Spleen (tissue), 11 donors: Measurements from ENCODE around the gene TLR2. TPM values are rescaled to one million over a fixed set of nuclear protein-coding genes. Genes with fewer than 3 reads are reported as not detected.

ENCODE experiments used
- DNase-seq: peaks from one replicate; pipeline ENCODE4 v3.0.0-alpha.2; 2020
- H3K27ac ChIP-seq, 8 donors: fragments of 200-600 bp; sonication (generic) in 7 of 8; 1 replicate in 4 of 8; 2 replicates in 4 of 8; pipeline versions ENCODE4 v1.5.0 to v1.8.0; 2016 to 2021; ENCODE audit warnings: inconsistent platforms in 4 of 8, mild to moderate bottlenecking in 4 of 8, moderate library complexity in 1 of 8
- H3K27me3 ChIP-seq, 7 donors: fragments of 200-600 bp; sonication (generic) in 6 of 7; replicated peaks in 1 of 7; 1 replicate in 4 of 7; 2 replicates in 3 of 7; pipeline versions ENCODE4 v1.5.0 to v1.8.0; 2016 to 2021; ENCODE audit warnings: inconsistent platforms in 3 of 7, mild to moderate bottlenecking in 1 of 7
- H3K36me3 ChIP-seq, 6 donors: fragments of 200-600 bp; sonication (generic) in 5 of 6; 1 replicate in 4 of 6; 2 replicates in 2 of 6; pipeline versions ENCODE4 v1.5.0 to v1.8.0; 2016 to 2021; ENCODE audit warnings: inconsistent platforms in 2 of 6
- H3K4me1 ChIP-seq, 6 donors: fragments of 200-600 bp; sonication (generic) in 5 of 6; 1 replicate in 3 of 6; 2 replicates in 3 of 6; pipeline versions ENCODE4 v1.5.0 to v1.8.0; 2016 to 2021; ENCODE audit warnings: inconsistent platforms in 3 of 6
- H3K4me3 ChIP-seq, 8 donors: fragments of 200-600 bp; sonication (generic) in 7 of 8; 1 replicate in 4 of 8; 2 replicates in 4 of 8; pipeline versions ENCODE4 v1.5.0 to v1.8.0; 2016 to 2021; ENCODE audit warnings: inconsistent platforms in 4 of 8, mild to moderate bottlenecking in 4 of 8, moderate library complexity in 2 of 8
- H3K9me3 ChIP-seq, 8 donors: fragments of 200-600 bp; sonication (generic) in 7 of 8; 1 replicate in 4 of 8; 2 replicates in 4 of 8; pipeline versions ENCODE4 v1.5.0 to v1.8.0; 2016 to 2021; ENCODE audit warnings: inconsistent platforms in 4 of 8
- POLR2A ChIP-seq, 3 donors: fragments of 450-650 bp; IDR thresholded peaks; one replicate each; pipeline ENCODE4 v1.5.1; 2017; ENCODE audit warnings: antibody characterized with exemption in 3 of 3, mild to moderate bottlenecking in 1 of 3
- POLR2AphosphoS5 ChIP-seq, 3 donors: sonication (generic); formaldehyde crosslinking; IDR thresholded peaks; one replicate each; pipeline ENCODE4 v1.5.1; 2017; ENCODE audit warnings: antibody characterized with exemption in 3 of 3
- WGBS, 5 donors: extraction: QIAGEN DNeasy Blood & Tissue Kit in 3 of 5; methylation state at CpG; one replicate each; pipeline versions ENCODE4 v1.1.5 to v1.1.7; 2013 to 2018; 5-methylcytosine and 5-hydroxymethylcytosine counted together
- intact Hi-C: fragments of 100-400 bp; cut with DNase I; formaldehyde crosslinking; loops from one replicate; pipeline ENCODE4 v1.15.0; 2023; ENCODE audit warnings: low total_unique reads
- polyA plus RNA-seq, 3 donors: library from polyadenylated mRNA; stranded (reverse); fragments of 200-250 nt; gene quantifications; one replicate each; pipeline ENCODE4 v1.2.1, GENCODE V29; 2013
- total RNA-seq, 7 donors: library from RNA; depleted of rRNA in 3 of 7; stranded (reverse); fragments of >200 nt in 3 of 7; fragmentation: NEBNext Ultra II Directional in 4 of 7; extraction: Animal tissue kit (Norgen Biotek cat#: 25700) in 4 of 7; gene quantifications; one replicate each; pipeline versions ENCODE4 v1.1.0 to v1.2.1, GENCODE V29; 2016 to 2021
- TF ChIP-seq, protein P1 (sequence below), 11 experiments: fragments of 200-600 bp in 7 of 11; fragments of 450-650 bp in 4 of 11; sonication (generic) in 4 of 11; IDR thresholded peaks in 8 of 11; conservative IDR thresholded peaks in 3 of 11; 1 replicate in 7 of 11; 2 replicates in 4 of 11; pipeline versions ENCODE4 v1.4.0 to v1.8.0; 2016 to 2021; ENCODE audit warnings: antibody characterized with exemption in 11 of 11, inconsistent platforms in 4 of 11, mild to moderate bottlenecking in 1 of 11
- donor health status: healthy with polysubstance abuse.
- donor health status: DM: no; HTN: no; CAD: no; lungs with moderate emphysema.
- donor health status: DM: no; HTN: no; CAD: no.
- donor health status: Bipolar disorder and iron deficiency.
- donor health status: healthy.
- donor health status: DM: no; HTN: no; CAD: no.
- donor health status: DM: yes; HTN: yes; CAD: no.

TLR2 gene
- total and polyA plus RNA-seq, 10 donors, result 4.8 to 167 (median 71.1) TPM

DNA sequence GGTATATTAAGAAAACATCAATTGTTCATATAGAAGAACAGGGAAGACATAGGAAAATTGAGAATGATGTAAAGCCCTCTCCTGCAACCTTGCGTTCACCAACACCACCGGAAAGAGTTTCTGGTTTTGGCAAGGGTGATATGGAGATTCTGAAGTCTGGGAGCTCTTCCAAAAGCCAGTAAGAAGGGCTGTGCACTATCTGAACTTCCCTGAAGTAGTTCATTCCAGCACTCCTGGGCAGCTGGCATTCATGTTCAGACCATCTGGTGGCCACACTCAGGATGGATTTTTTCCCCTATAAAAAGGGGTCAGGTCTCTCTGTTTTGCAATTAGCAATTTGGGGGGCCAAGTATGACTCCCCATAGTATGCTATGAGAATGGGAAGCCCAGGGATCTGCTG, 15.4 kb upstream of the TLR2 start:
- Histone ChIP-seq H3K27ac (no peak overlapping the region), H3K27me3 (no peaks in the 10 kb centered on the region), H3K36me3 (no peaks in the 10 kb centered on the region), H3K4me3 (no peak overlapping the region), H3K9me3 (peaks cover 0 to 15% (median 0%) of the 10 kb centered on the region in 8 donors), H3K4me1 (no peaks in the 10 kb centered on the region)
- intact Hi-C loops, result no loop called here
- no peak for TF ChIP-seq POLR2A (IDR thresholded peaks at IDR 0.05)
- TF ChIP-seq, protein P1, sequence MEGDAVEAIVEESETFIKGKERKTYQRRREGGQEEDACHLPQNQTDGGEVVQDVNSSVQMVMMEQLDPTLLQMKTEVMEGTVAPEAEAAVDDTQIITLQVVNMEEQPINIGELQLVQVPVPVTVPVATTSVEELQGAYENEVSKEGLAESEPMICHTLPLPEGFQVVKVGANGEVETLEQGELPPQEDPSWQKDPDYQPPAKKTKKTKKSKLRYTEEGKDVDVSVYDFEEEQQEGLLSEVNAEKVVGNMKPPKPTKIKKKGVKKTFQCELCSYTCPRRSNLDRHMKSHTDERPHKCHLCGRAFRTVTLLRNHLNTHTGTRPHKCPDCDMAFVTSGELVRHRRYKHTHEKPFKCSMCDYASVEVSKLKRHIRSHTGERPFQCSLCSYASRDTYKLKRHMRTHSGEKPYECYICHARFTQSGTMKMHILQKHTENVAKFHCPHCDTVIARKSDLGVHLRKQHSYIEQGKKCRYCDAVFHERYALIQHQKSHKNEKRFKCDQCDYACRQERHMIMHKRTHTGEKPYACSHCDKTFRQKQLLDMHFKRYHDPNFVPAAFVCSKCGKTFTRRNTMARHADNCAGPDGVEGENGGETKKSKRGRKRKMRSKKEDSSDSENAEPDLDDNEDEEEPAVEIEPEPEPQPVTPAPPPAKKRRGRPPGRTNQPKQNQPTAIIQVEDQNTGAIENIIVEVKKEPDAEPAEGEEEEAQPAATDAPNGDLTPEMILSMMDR (IDR thresholded peaks at IDR 0.05 in 8 of 11, conservative IDR thresholded peaks at IDR 0.05 in 3 of 11), result no peak
- TF ChIP-seq POLR2AphosphoS5 (IDR thresholded peaks at IDR 0.05), result no peak
- WGBS, 5 donors, result 84 to 98% (median 96%) methylated on average over 2 of the region's 2 CpGs
- no peak for DNase-seq

- intact Hi-C loops, result no loop called here
- Histone ChIP-seq H3K9me3 (peaks cover 0 to 22% (median 11%) of the 10 kb centered on the region in 8 donors), H3K27ac (no peak overlapping the region), H3K36me3 (no peaks in the 10 kb centered on the region), H3K4me3 (no peak overlapping the region), H3K4me1 (no peaks in the 10 kb centered on the region), H3K27me3 (no peaks in the 10 kb centered on the region)
- WGBS, 5 donors, result 38 to 54% (median 40%) methylated on average over 3 of the region's 3 CpGs
- TF ChIP-seq, protein P1 (IDR thresholded peaks at IDR 0.05 in 8 of 11, conservative IDR thresholded peaks at IDR 0.05 in 3 of 11), result no peak
- TF ChIP-seq POLR2AphosphoS5 (IDR thresholded peaks at IDR 0.05) (no peak), POLR2A (IDR thresholded peaks at IDR 0.05) (no peak)
- DNase-seq, result no peak
Observed at GRCh38 chr4:153669838-153670237, 14.2 kb upstream of the TLR2 start.

GRCh38 chr4:153676486-153676885, 7.6 kb upstream of the TLR2 start:
- no peak overlapping the region for H3K27ac ChIP-seq
- no peak for DNase-seq
- TF ChIP-seq POLR2A (IDR thresholded peaks at IDR 0.05) (no peak), POLR2AphosphoS5 (IDR thresholded peaks at IDR 0.05) (no peak)
- TF ChIP-seq, protein P1 (IDR thresholded peaks at IDR 0.05 in 8 of 11, conservative IDR thresholded peaks at IDR 0.05 in 3 of 11), result no peak
- H3K27me3 ChIP-seq, result no peaks in the 10 kb centered on the region
- no peak overlapping the region for H3K4me3 ChIP-seq
- 84 to 94% (median 86%) methylated on average over 5 of the region's 5 CpGs for WGBS, 5 donors
- peaks cover 0 to 33% (median 32%) of the 10 kb centered on the region in 8 donors for H3K9me3 ChIP-seq
- H3K4me1 ChIP-seq, result peaks cover 0 to 4% (median 0%) of the 10 kb centered on the region in 6 donors
- H3K36me3 ChIP-seq, result no peaks in the 10 kb centered on the region
- intact Hi-C loops, result no loop called here

GRCh38 chr4:153676984-153677383, 7.1 kb upstream of the TLR2 start:
- Histone ChIP-seq H3K9me3 (peaks cover 0 to 33% (median 32%) of the 10 kb centered on the region in 8 donors), H3K27ac (no peak overlapping the region), H3K27me3 (no peaks in the 10 kb centered on the region), H3K4me3 (no peak overlapping the region), H3K4me1 (peaks cover 0 to 4% (median 0%) of the 10 kb centered on the region in 6 donors), H3K36me3 (no peaks in the 10 kb centered on the region)
- WGBS, 5 donors, result 43 to 75% (median 67%) methylated on average over 1 of the region's 1 CpG
- no peak for DNase-seq
- no peak for TF ChIP-seq POLR2AphosphoS5 (IDR thresholded peaks at IDR 0.05)
- no peak for TF ChIP-seq POLR2A (IDR thresholded peaks at IDR 0.05)
- TF ChIP-seq, protein P1 (IDR thresholded peaks at IDR 0.05 in 8 of 11, conservative IDR thresholded peaks at IDR 0.05 in 3 of 11), result no peak
- intact Hi-C loops, result no loop called here
